Thyroid gland (tissue), 4 donors: ENCODE results near the gene EYS.

Experiments
- POLR2A ChIP-seq, 2 donors: fragments of 450-650 bp; IDR thresholded peaks; one replicate each; pipeline ENCODE4 v1.6.1; 2017; ENCODE audit warnings: antibody characterized with exemption in 2 of 2, mild to moderate bottlenecking in 2 of 2, moderate library complexity in 1 of 2
- TF ChIP-seq, protein P1 (sequence below), 6 experiments: fragments of 200-600 bp in 3 of 6; fragments of 450-650 bp in 3 of 6; sonication (generic) in 3 of 6; IDR thresholded peaks; one replicate each; pipeline ENCODE4 v1.5.1; 2016 to 2019; ENCODE audit warnings: antibody characterized with exemption in 6 of 6, mild to moderate bottlenecking in 2 of 6, inconsistent platforms in 1 of 6, moderate library complexity in 1 of 6

GRCh38 chr6:64985726-64986125 lies 721.3 kb downstream of the EYS start:
- TF ChIP-seq, protein P1, sequence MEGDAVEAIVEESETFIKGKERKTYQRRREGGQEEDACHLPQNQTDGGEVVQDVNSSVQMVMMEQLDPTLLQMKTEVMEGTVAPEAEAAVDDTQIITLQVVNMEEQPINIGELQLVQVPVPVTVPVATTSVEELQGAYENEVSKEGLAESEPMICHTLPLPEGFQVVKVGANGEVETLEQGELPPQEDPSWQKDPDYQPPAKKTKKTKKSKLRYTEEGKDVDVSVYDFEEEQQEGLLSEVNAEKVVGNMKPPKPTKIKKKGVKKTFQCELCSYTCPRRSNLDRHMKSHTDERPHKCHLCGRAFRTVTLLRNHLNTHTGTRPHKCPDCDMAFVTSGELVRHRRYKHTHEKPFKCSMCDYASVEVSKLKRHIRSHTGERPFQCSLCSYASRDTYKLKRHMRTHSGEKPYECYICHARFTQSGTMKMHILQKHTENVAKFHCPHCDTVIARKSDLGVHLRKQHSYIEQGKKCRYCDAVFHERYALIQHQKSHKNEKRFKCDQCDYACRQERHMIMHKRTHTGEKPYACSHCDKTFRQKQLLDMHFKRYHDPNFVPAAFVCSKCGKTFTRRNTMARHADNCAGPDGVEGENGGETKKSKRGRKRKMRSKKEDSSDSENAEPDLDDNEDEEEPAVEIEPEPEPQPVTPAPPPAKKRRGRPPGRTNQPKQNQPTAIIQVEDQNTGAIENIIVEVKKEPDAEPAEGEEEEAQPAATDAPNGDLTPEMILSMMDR (IDR thresholded peaks at IDR 0.05) = no peak
- no peak for TF ChIP-seq POLR2A (IDR thresholded peaks at IDR 0.05)
